ENCODE results near the gene ATG7. TPM values are rescaled to one million over a fixed set of nuclear protein-coding genes. Genes with fewer than 3 reads are reported as not detected.
"Not testable (repeated sequence)": the region's sequence is repeated elsewhere in the genome, so short reads cannot be mapped to it uniquely, and the experiment has no call there.

The ATG7 gene
- total RNA-seq, 2 experiments from 2014 or later, result 25.9 to 27.0 TPM

GRCh38 chr3:11565492-11565891 is 293.3 kb downstream of the ATG7 start:
- DNase-seq, result no peak
- no peak overlapping the region for H3K27ac Mint-ChIP-seq
- H3K27me3 Mint-ChIP-seq (ENCODE audit: low read depth), result no peaks in the 10 kb centered on the region
- CTCF ChIA-PET, result no interaction called here
- intact Hi-C loops (cut with micrococcal nuclease), result no loop called here
- no peaks in the 10 kb centered on the region for H3K9me3 Mint-ChIP-seq
- no peak overlapping the region for H3K4me3 Mint-ChIP-seq
- peaks cover 3% of the 10 kb centered on the region for H3K36me3 Mint-ChIP-seq (ENCODE audit: low read depth)
- H3K4me1 Mint-ChIP-seq (ENCODE audit: low read depth), result no peaks in the 10 kb centered on the region

GRCh38 chr3:11565932-11566331 is 293.7 kb downstream of the ATG7 start:
- H3K4me3 Mint-ChIP-seq, result no peak overlapping the region
- intact Hi-C loops (cut with micrococcal nuclease), result no loop called here
- no peaks in the 10 kb centered on the region for H3K4me1 Mint-ChIP-seq (ENCODE audit: low read depth)
- CTCF ChIA-PET, result no interaction called here
- DNase-seq, result no peak
- no peak overlapping the region for H3K27ac Mint-ChIP-seq
- peaks cover 3% of the 10 kb centered on the region for H3K36me3 Mint-ChIP-seq (ENCODE audit: low read depth)
- no peaks in the 10 kb centered on the region for H3K27me3 Mint-ChIP-seq (ENCODE audit: low read depth)
- H3K9me3 Mint-ChIP-seq, result no peaks in the 10 kb centered on the region

DNA sequence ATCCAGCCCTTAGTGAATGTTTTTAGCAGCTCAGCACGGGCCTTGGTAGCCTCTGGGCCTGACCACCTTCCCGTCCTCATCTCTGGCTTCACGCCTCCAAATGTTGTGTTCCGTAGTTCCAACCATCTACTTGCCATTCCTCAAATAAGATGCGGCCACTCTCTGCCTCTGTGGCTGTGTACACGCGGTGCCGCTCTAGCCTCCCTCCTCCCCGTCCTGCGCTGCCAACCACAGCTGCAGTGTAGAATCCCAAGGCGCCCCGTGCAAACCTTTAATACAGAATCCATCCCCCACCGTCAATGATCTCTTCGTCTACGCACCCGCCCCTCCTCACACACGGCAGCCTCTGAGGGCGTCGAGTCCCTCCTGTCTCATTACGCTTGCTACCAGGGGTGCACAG is 294.3 kb downstream of the ATG7 start:
- intact Hi-C loops (cut with micrococcal nuclease), result no loop called here
- Mint-ChIP-seq H3K36me3 (ENCODE audit: low read depth) (peaks cover 3% of the 10 kb centered on the region), H3K9me3 (no peaks in the 10 kb centered on the region), H3K4me3 (no peak overlapping the region), H3K27me3 (ENCODE audit: low read depth) (no peaks in the 10 kb centered on the region), H3K4me1 (ENCODE audit: low read depth) (no peaks in the 10 kb centered on the region), H3K27ac (no peak overlapping the region)
- CTCF ChIA-PET, result no interaction called here
- no peak for DNase-seq

GRCh38 chr3:11566916-11567315 is 294.7 kb downstream of the ATG7 start:
- DNase-seq, result no peak
- no peaks in the 10 kb centered on the region for H3K27me3 Mint-ChIP-seq (ENCODE audit: low read depth)
- no peak overlapping the region for H3K4me3 Mint-ChIP-seq
- H3K36me3 Mint-ChIP-seq (ENCODE audit: low read depth), result peaks cover 3% of the 10 kb centered on the region
- no peak overlapping the region for H3K27ac Mint-ChIP-seq
- intact Hi-C loops (cut with micrococcal nuclease), result no loop called here
- no peaks in the 10 kb centered on the region for H3K4me1 Mint-ChIP-seq (ENCODE audit: low read depth)
- CTCF ChIA-PET, result no interaction called here
- H3K9me3 Mint-ChIP-seq, result no peaks in the 10 kb centered on the region

GRCh38 chr3:11567516-11568467 is 295.6 kb downstream of the ATG7 start:
- Mint-ChIP-seq H3K9me3 (no peaks in the 10 kb centered on the region), H3K27ac (peak overlapping the region; percentile 4), H3K27me3 (ENCODE audit: low read depth) (no peaks in the 10 kb centered on the region), H3K4me1 (ENCODE audit: low read depth) (no peaks in the 10 kb centered on the region), H3K4me3 (no peak overlapping the region), H3K36me3 (ENCODE audit: low read depth) (peaks cover 3% of the 10 kb centered on the region)
- intact Hi-C loops (cut with micrococcal nuclease), result no loop called here
- CTCF ChIA-PET, result no interaction called here
- DNase-seq, result peak; percentile 8

DNA sequence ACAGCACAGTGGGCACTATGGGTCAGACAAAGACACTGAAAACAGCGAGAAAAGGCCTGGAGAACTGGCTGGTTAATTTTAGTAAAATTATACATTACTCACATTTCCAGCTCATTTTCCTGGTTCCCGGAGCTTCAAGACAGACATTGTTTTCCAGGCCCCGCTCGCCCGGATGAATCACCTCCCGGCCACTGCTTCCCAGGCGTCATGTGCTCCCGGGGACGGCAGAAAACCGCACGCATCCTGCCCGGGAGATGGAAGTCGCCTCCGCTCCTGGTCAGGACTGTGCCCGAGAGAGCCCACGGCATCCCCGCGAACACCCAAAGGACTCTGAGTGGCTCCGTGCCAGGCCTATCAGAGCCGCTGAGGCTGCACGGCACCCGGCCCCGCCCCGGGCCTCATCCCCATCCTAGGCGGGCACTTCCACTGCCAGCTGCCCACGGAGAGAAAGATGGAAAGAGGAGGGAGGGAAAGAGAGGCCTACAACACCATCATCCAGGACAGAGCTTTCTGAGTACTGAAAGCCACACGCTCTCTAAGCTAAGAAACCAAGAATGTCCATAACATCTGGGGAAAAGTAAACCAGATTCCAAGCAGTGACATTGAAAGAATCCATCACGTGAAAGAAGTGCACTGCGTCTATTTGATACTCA is 296.4 kb downstream of the ATG7 start:
- H3K27me3 Mint-ChIP-seq (ENCODE audit: low read depth), result no peaks in the 10 kb centered on the region
- no peak for DNase-seq
- no peak overlapping the region for H3K27ac Mint-ChIP-seq
- intact Hi-C loops (cut with micrococcal nuclease), result no loop called here
- H3K9me3 Mint-ChIP-seq, result no peaks in the 10 kb centered on the region
- H3K36me3 Mint-ChIP-seq (ENCODE audit: low read depth), result no peaks in the 10 kb centered on the region
- CTCF ChIA-PET, result no interaction called here
- H3K4me3 Mint-ChIP-seq, result no peak overlapping the region
- H3K4me1 Mint-ChIP-seq (ENCODE audit: low read depth), result no peaks in the 10 kb centered on the region

- H3K9me3 Mint-ChIP-seq, result no peaks in the 10 kb centered on the region
- CTCF ChIA-PET, result interaction anchor here (0.6 kb wide), 1 partner anchor 82 kb away, joined by 3 read pairs; no protein-coding TSS in a partner anchor
- no peak for DNase-seq
- no peak overlapping the region for H3K27ac Mint-ChIP-seq
- no peaks in the 10 kb centered on the region for H3K36me3 Mint-ChIP-seq (ENCODE audit: low read depth)
- H3K4me1 Mint-ChIP-seq (ENCODE audit: low read depth), result no peaks in the 10 kb centered on the region
- intact Hi-C loops (cut with micrococcal nuclease), result no loop called here
- H3K4me3 Mint-ChIP-seq, result no peak overlapping the region
- H3K27me3 Mint-ChIP-seq (ENCODE audit: low read depth), result no peaks in the 10 kb centered on the region
These were observed 297.1 kb downstream of the ATG7 start for GRCh38 chr3:11569156-11569741.

GRCh38 chr3:11570251-11570650 is 298.1 kb downstream of the ATG7 start:
- no peak overlapping the region for H3K4me3 Mint-ChIP-seq

GRCh38 chr3:11570789-11571495 is 298.7 kb downstream of the ATG7 start:
- Mint-ChIP-seq H3K4me3 (no peak overlapping the region), H3K27ac (no peak overlapping the region), H3K4me1 (ENCODE audit: low read depth) (no peaks in the 10 kb centered on the region), H3K9me3 (no peaks in the 10 kb centered on the region), H3K27me3 (ENCODE audit: low read depth) (no peaks in the 10 kb centered on the region), H3K36me3 (ENCODE audit: low read depth) (no peaks in the 10 kb centered on the region)
- DNase-seq, result no peak
- CTCF ChIA-PET, result interaction anchor here (1.9 kb wide), 1 partner anchor 80 kb away, joined by 5 read pairs; no protein-coding TSS in a partner anchor
- intact Hi-C loops (cut with micrococcal nuclease), result no loop called here

More at GRCh38 chr3:11570251-11570650, 298.1 kb downstream of the ATG7 start:
- CTCF ChIA-PET, result interaction anchor here (1.9 kb wide), 1 partner anchor 81 kb away, joined by 5 read pairs; no protein-coding TSS in a partner anchor
- Mint-ChIP-seq H3K36me3 (ENCODE audit: low read depth) (no peaks in the 10 kb centered on the region), H3K27ac (no peak overlapping the region), H3K9me3 (no peaks in the 10 kb centered on the region), H3K27me3 (ENCODE audit: low read depth) (no peaks in the 10 kb centered on the region), H3K4me1 (ENCODE audit: low read depth) (no peaks in the 10 kb centered on the region)
- intact Hi-C loops (cut with micrococcal nuclease), result no loop called here
- DNase-seq, result no peak

GRCh38 chr3:11572660-11573059 is 300.5 kb downstream of the ATG7 start:
- H3K36me3 Mint-ChIP-seq (ENCODE audit: low read depth); H3K27ac Mint-ChIP-seq; H3K27me3 Mint-ChIP-seq (ENCODE audit: low read depth); H3K9me3 Mint-ChIP-seq; H3K4me1 Mint-ChIP-seq (ENCODE audit: low read depth); DNase-seq; intact Hi-C loops (cut with micrococcal nuclease); H3K4me3 Mint-ChIP-seq: not testable (repeated sequence)
- CTCF ChIA-PET, result interaction anchor here (0.6 kb wide), 1 partner anchor 239 kb away, joined by 3 read pairs; no protein-coding TSS in a partner anchor

DNA sequence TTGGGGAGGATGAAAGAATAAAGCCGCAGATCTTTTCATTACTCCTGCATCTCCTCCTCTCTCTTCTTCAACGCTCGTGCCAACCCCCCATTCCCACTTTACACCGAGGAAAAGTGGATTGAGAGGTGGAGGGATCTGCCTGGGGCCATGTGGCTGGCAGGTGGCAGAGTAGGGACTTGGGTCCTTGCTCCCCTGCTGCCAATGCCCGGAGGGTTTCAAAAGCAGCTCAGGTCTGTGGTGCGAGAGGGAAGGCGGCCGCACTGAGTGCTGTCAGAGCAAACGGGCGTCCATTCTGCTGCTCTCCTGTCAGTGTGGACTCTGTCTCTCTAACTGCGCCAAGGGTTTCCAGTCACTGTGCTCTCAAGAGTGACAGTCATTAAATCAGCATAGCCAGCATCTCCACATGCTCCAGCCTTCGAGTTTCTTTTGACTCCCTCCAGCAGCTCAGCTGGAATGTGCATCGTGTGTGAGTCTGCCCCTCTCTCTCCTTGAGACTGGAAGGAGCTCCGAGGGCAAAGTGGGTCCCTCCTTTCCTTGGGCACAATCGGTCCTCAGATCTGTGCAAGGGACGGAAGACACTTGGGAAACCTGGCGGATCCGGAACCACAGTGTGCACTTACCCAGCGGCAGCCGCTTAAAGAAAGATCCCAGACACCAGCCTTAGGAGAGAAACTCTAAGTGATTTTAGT is 302.9 kb downstream of the ATG7 start:
- no peaks in the 10 kb centered on the region for H3K27me3 Mint-ChIP-seq (ENCODE audit: low read depth)
- no peaks in the 10 kb centered on the region for H3K36me3 Mint-ChIP-seq (ENCODE audit: low read depth)
- H3K4me3 Mint-ChIP-seq, result no peak overlapping the region
- CTCF ChIA-PET, result no interaction called here
- intact Hi-C loops (cut with micrococcal nuclease), result no loop called here
- H3K9me3 Mint-ChIP-seq, result no peaks in the 10 kb centered on the region
- no peaks in the 10 kb centered on the region for H3K4me1 Mint-ChIP-seq (ENCODE audit: low read depth)
- no peak overlapping the region for H3K27ac Mint-ChIP-seq
- DNase-seq, result no peak

GRCh38 chr3:11575677-11576076 is 303.5 kb downstream of the ATG7 start:
- Mint-ChIP-seq H3K4me1 (ENCODE audit: low read depth) (no peaks in the 10 kb centered on the region), H3K27me3 (ENCODE audit: low read depth) (no peaks in the 10 kb centered on the region), H3K36me3 (ENCODE audit: low read depth) (no peaks in the 10 kb centered on the region), H3K27ac (no peak overlapping the region), H3K9me3 (no peaks in the 10 kb centered on the region), H3K4me3 (no peak overlapping the region)
- CTCF ChIA-PET, result no interaction called here
- DNase-seq, result no peak
- intact Hi-C loops (cut with micrococcal nuclease), result no loop called here

Data from activated naive CD4-positive, alpha-beta T cell treated with anti-CD3 and anti-CD28 coated beads for 36 hours (primary cell).